ENCODE measurements around the gene GDF7.

Gene GDF7

GRCh38 chr2:20678780-20679179 is 11.8 kb downstream of the GDF7 start:
- in situ Hi-C loops (cut with HindIII; ENCODE audit: low sequenced_read_pairs) = loop anchor here (10.0 kb wide), 1 partner anchor 276 kb away; no protein-coding TSS in a partner anchor
- H3K4me3 ChIP-seq (ENCODE audit: low read depth, low read length) = no peak overlapping the region
- no peak for TF ChIP-seq CTCF (IDR thresholded peaks at IDR 0.05; ENCODE audit: low read depth, low read length, missing control alignments)
- no peak for DNase-seq (ENCODE audit: low read depth)

GRCh38 chr2:20680744-20681375 is 13.9 kb downstream of the GDF7 start:
- DNase-seq (ENCODE audit: low read depth) = no peak
- no peak for TF ChIP-seq CTCF (IDR thresholded peaks at IDR 0.05; ENCODE audit: low read depth, low read length, missing control alignments)
- no peak overlapping the region for H3K4me3 ChIP-seq (ENCODE audit: low read depth, low read length)
- in situ Hi-C loops (cut with HindIII; ENCODE audit: low sequenced_read_pairs) = no loop called here

GRCh38 chr2:20682167-20682920 is 15.4 kb downstream of the GDF7 start:
- in situ Hi-C loops (cut with HindIII; ENCODE audit: low sequenced_read_pairs) = no loop called here
- H3K4me3 ChIP-seq (ENCODE audit: low read depth, low read length) = no peak overlapping the region

GRCh38 chr2:20684581-20685063 is 17.7 kb downstream of the GDF7 start:
- TF ChIP-seq CTCF (IDR thresholded peaks at IDR 0.05; ENCODE audit: low read depth, low read length, missing control alignments) = no peak
- in situ Hi-C loops (cut with HindIII; ENCODE audit: low sequenced_read_pairs) = no loop called here
- no peak for DNase-seq (ENCODE audit: low read depth)
- H3K4me3 ChIP-seq (ENCODE audit: low read depth, low read length) = no peak overlapping the region

More at GRCh38 chr2:20682167-20682920, 15.4 kb downstream of the GDF7 start:
- no peak for DNase-seq (ENCODE audit: low read depth)
- TF ChIP-seq CTCF (IDR thresholded peaks at IDR 0.05; ENCODE audit: low read depth, low read length, missing control alignments) = peak; percentile 68

- in situ Hi-C loops (cut with HindIII; ENCODE audit: low sequenced_read_pairs) = no loop called here
- TF ChIP-seq CTCF (IDR thresholded peaks at IDR 0.05; ENCODE audit: low read depth, low read length, missing control alignments) = no peak
- H3K4me3 ChIP-seq (ENCODE audit: low read depth, low read length) = no peak overlapping the region
- no peak for DNase-seq (ENCODE audit: low read depth)
These were observed 20.4 kb downstream of the GDF7 start for GRCh38 chr2:20687260-20687832.

- TF ChIP-seq CTCF (IDR thresholded peaks at IDR 0.05; ENCODE audit: low read depth, low read length, missing control alignments) = no peak
- H3K4me3 ChIP-seq (ENCODE audit: low read depth, low read length) = no peak overlapping the region
- in situ Hi-C loops (cut with HindIII; ENCODE audit: low sequenced_read_pairs) = no loop called here
- DNase-seq (ENCODE audit: low read depth) = no peak
These were observed 22.7 kb downstream of the GDF7 start for GRCh38 chr2:20689428-20690264.

All from astrocyte of the cerebellum (primary cell).